Neural progenitor cell (in vitro differentiated cells): Measurements from ENCODE around the gene CXXC4.
A peak's percentile ranks its signal among the peaks of the same experiment; 100 is the strongest.

Experiments
- CTCF ChIP-seq: fragments of 200-600 bp; sonication (generic); IDR thresholded peaks from 2 replicates; pipeline ENCODE4 v1.5.1; 2017; ENCODE audit warnings: antibody characterized with exemption, mild to moderate bottlenecking
- EZH2 ChIP-seq: fragments of 200-600 bp; sonication (generic); IDR thresholded peaks from 2 replicates; pipeline ENCODE4 v1.6.1; 2017; ENCODE audit warnings: antibody characterized with exemption, mild to moderate bottlenecking, moderate library complexity

- peak; percentile 16 for TF ChIP-seq CTCF
- no peak for TF ChIP-seq EZH2
These were observed 36.7 kb upstream of the CXXC4 start for GRCh38 chr4:104531390-104531789.
